ENCODE measurements around the gene SIM2. TPM values are rescaled to one million over a fixed set of nuclear protein-coding genes. Genes with fewer than 3 reads are reported as not detected.

The SIM2 gene
- total and polyA plus RNA-seq, 2 donors (not counting 1 experiment from before 2014, with no cell fraction given): 0.22 TPM; not detected in 1

DNA sequence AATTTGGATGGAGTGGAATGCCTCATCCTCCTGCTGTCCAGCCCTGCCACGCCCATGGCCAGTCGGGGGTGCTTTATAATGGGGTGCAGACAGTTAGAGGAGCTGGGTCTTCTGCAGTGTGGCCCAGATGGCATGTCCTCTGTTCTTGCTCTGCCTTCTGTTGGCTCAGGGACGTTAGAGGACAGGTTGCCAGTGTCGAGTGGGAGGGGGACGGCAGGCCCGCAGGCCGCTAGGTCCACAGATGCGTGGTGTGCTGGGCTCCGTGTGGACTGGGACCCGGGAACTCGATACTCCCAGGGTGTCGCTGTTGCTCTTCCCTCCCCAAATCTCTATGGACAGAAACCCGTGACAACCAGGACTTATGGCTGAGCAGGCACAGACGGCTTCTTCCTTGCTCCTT is 33.3 kb downstream of the SIM2 start:
- H4K20me1 ChIP-seq (ENCODE audit: control insufficient read depth, extremely low read depth, insufficient read depth, low read length): no peaks in the 10 kb centered on the region
- no peak overlapping the region for H3K4me2 ChIP-seq (ENCODE audit: extremely low read depth, insufficient read depth, low read length)
- H3K79me2 ChIP-seq (ENCODE audit: control insufficient read depth, insufficient read depth, low read length): no peaks in the 10 kb centered on the region
- H3K9me3 ChIP-seq (ENCODE audit: control insufficient read depth, insufficient read depth, low read depth, low read length): no peaks in the 10 kb centered on the region
- no peak overlapping the region for H3K4me3 ChIP-seq (replicated peaks in 1 of 4; ENCODE audit: control extremely low read depth in 1 of 4, insufficient read depth in 1 of 4, low read depth in 3 of 4, low read length in 4 of 4)
- no peaks in the 10 kb centered on the region for H3K36me3 ChIP-seq (ENCODE audit: control insufficient read depth, insufficient read depth, low read length)
- no peak overlapping the region for H2AFZ ChIP-seq (ENCODE audit: low read length)
- TF ChIP-seq EZH2 (IDR thresholded peaks at IDR 0.05; ENCODE audit: low read length, missing control alignments): no peak
- no peak for TF ChIP-seq CTCF (conservative IDR thresholded peaks at IDR 0.05 in 1 of 2, IDR thresholded peaks at IDR 0.05 in 1 of 2; ENCODE audit: low read depth in 1 of 2, low read length in 2 of 2)
- no peak overlapping the region for H3K27ac ChIP-seq (ENCODE audit: insufficient read depth, low read length)
- no peak for DNase-seq (ENCODE audit: low read depth in 2 of 2)
- no peaks in the 10 kb centered on the region for H3K4me1 ChIP-seq (ENCODE audit: control insufficient read depth, extremely low read depth, insufficient read depth, low read length)
- H3K9ac ChIP-seq (ENCODE audit: insufficient read depth, low read length): no peak overlapping the region
- peaks cover 8% of the 10 kb centered on the region for H3K27me3 ChIP-seq (ENCODE audit: control insufficient read depth, insufficient read depth, low read length)

DNA sequence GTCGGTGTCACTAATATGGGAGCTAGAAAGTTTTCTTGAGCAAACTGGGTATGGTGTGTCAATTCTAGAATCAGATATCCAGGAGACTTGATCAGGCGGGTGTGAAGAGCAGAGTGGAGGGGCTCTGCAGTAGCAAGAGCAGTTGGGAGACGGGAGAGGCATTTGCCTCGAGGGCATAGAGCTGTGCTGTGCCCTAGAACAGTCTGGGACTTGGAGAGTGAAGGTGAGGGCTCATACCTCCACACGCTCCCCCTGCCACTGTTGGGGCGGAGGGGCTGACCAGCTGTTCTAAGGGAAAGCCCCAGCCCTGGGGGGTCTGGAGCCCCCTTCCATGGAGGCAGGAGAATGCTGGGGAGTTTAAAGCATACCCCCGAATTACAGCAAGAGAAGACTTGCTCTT is 33.8 kb downstream of the SIM2 start:
- H3K36me3 ChIP-seq (ENCODE audit: control insufficient read depth, insufficient read depth, low read length): no peaks in the 10 kb centered on the region
- H3K27ac ChIP-seq (ENCODE audit: insufficient read depth, low read length): no peak overlapping the region
- no peak overlapping the region for H3K4me3 ChIP-seq (replicated peaks in 1 of 4; ENCODE audit: control extremely low read depth in 1 of 4, insufficient read depth in 1 of 4, low read depth in 3 of 4, low read length in 4 of 4)
- peaks cover 6% of the 10 kb centered on the region for H3K27me3 ChIP-seq (ENCODE audit: control insufficient read depth, insufficient read depth, low read length)
- no peak overlapping the region for H3K4me2 ChIP-seq (ENCODE audit: extremely low read depth, insufficient read depth, low read length)
- no peaks in the 10 kb centered on the region for H3K79me2 ChIP-seq (ENCODE audit: control insufficient read depth, insufficient read depth, low read length)
- no peak overlapping the region for H2AFZ ChIP-seq (ENCODE audit: low read length)
- no peaks in the 10 kb centered on the region for H3K4me1 ChIP-seq (ENCODE audit: control insufficient read depth, extremely low read depth, insufficient read depth, low read length)
- H3K9ac ChIP-seq (ENCODE audit: insufficient read depth, low read length): no peak overlapping the region
- no peaks in the 10 kb centered on the region for H4K20me1 ChIP-seq (ENCODE audit: control insufficient read depth, extremely low read depth, insufficient read depth, low read length)
- no peaks in the 10 kb centered on the region for H3K9me3 ChIP-seq (ENCODE audit: control insufficient read depth, insufficient read depth, low read depth, low read length)
- TF ChIP-seq EZH2 (IDR thresholded peaks at IDR 0.05; ENCODE audit: low read length, missing control alignments) (no peak), CTCF (conservative IDR thresholded peaks at IDR 0.05 in 1 of 2, IDR thresholded peaks at IDR 0.05 in 1 of 2; ENCODE audit: low read depth in 1 of 2, low read length in 2 of 2) (no peak)
- DNase-seq (ENCODE audit: low read depth in 2 of 2): no peak

GRCh38 chr21:36733857-36734256 is 34.9 kb downstream of the SIM2 start:
- peaks cover 6% of the 10 kb centered on the region for H3K27me3 ChIP-seq (ENCODE audit: control insufficient read depth, insufficient read depth, low read length)
- no peaks in the 10 kb centered on the region for H3K36me3 ChIP-seq (ENCODE audit: control insufficient read depth, insufficient read depth, low read length)
- H3K4me3 ChIP-seq (replicated peaks in 1 of 4; ENCODE audit: control extremely low read depth in 1 of 4, insufficient read depth in 1 of 4, low read depth in 3 of 4, low read length in 4 of 4): no peak overlapping the region
- H4K20me1 ChIP-seq (ENCODE audit: control insufficient read depth, extremely low read depth, insufficient read depth, low read length): no peaks in the 10 kb centered on the region
- DNase-seq (ENCODE audit: low read depth in 2 of 2): no peak
- H3K9me3 ChIP-seq (ENCODE audit: control insufficient read depth, insufficient read depth, low read depth, low read length): no peaks in the 10 kb centered on the region
- no peak overlapping the region for H3K4me2 ChIP-seq (ENCODE audit: extremely low read depth, insufficient read depth, low read length)
- no peaks in the 10 kb centered on the region for H3K79me2 ChIP-seq (ENCODE audit: control insufficient read depth, insufficient read depth, low read length)
- H3K27ac ChIP-seq (ENCODE audit: insufficient read depth, low read length): no peak overlapping the region
- H2AFZ ChIP-seq (ENCODE audit: low read length): no peak overlapping the region
- TF ChIP-seq CTCF (conservative IDR thresholded peaks at IDR 0.05 in 1 of 2, IDR thresholded peaks at IDR 0.05 in 1 of 2; ENCODE audit: low read depth in 1 of 2, low read length in 2 of 2): no peak
- TF ChIP-seq EZH2 (IDR thresholded peaks at IDR 0.05; ENCODE audit: low read length, missing control alignments): no peak
- no peak overlapping the region for H3K9ac ChIP-seq (ENCODE audit: insufficient read depth, low read length)
- H3K4me1 ChIP-seq (ENCODE audit: control insufficient read depth, extremely low read depth, insufficient read depth, low read length): no peaks in the 10 kb centered on the region
